GM12873 (cell line): ENCODE results near the gene YIF1A.
A peak's percentile ranks its signal among the peaks of the same experiment; 100 is the strongest.

Experiments
- CTCF ChIP-seq: IDR thresholded peaks from 2 replicates; pipeline ENCODE4 v1.5.1; 2012; ENCODE audit warnings: low read depth, mild to moderate bottlenecking, moderate library complexity, low read length, control low read depth; ENCODE audit not compliant: insufficient read depth; ENCODE audit errors: missing control alignments

Gene YIF1A

GRCh38 chr11:66268952-66269905 is 19.7 kb downstream of the YIF1A start:
- TF ChIP-seq CTCF: peak; percentile 21

- TF ChIP-seq CTCF: no peak
These were observed 20.5 kb downstream of the YIF1A start, which contains the start of gene RAB1B for GRCh38 chr11:66268244-66268951. Gene RAB1B (plus strand): TSS chr11:66268639. CDS start chr11:66268680, 41 bp downstream.

- TF ChIP-seq CTCF: peak; percentile 24
These were observed 21.3 kb downstream of the YIF1A start for GRCh38 chr11:66267379-66268243.

- TF ChIP-seq CTCF: no peak
These were observed 21.9 kb downstream of the YIF1A start for GRCh38 chr11:66267039-66267378.

GRCh38 chr11:66266378-66267038 is 22.4 kb downstream of the YIF1A start:
- no peak for TF ChIP-seq CTCF

- no peak for TF ChIP-seq CTCF
These were observed 23.2 kb downstream of the YIF1A start for GRCh38 chr11:66265531-66266377.
